ENCODE measurements around the gene PXDN. TPM values are rescaled to one million over a fixed set of nuclear protein-coding genes. Genes with fewer than 3 reads are reported as not detected.

PXDN gene
- total and polyA plus RNA-seq, 2 of the 4 experiments (the other 2 are of a cell fraction) = 153 to 332 TPM

GRCh38 chr2:1772471-1773267 is 28.4 kb upstream of the PXDN start:
- Histone ChIP-seq H3K79me1 (ENCODE audit: low read depth in 1 of 2, low read length in 2 of 2) (no peaks in the 10 kb centered on the region), H2AK9ac (replicated peaks; ENCODE audit: low read depth, low read length, poor library complexity) (no peak overlapping the region), H2BK15ac (ENCODE audit: low read depth, low read length) (no peak overlapping the region), H3K4ac (ENCODE audit: low read depth, low read length) (peak overlapping the region; percentile 27; the same call in 1 of the 2 replicates), H3K9ac (ENCODE audit: low read depth, low read length) (no peak overlapping the region), H4K20me1 (ENCODE audit: insufficient read depth, low read length) (no peaks in the 10 kb centered on the region; the same call in 1 of the 2 replicates), H2BK5ac (ENCODE audit: low read depth, low read length, poor library complexity, severe bottlenecking) (no peak overlapping the region), H3K9me3 (ENCODE audit: control insufficient read depth, insufficient read depth, low read length) (no peaks in the 10 kb centered on the region), H3K14ac (replicated peaks; ENCODE audit: low read depth, low read length) (no peak overlapping the region; the same call in 1 of the 2 replicates), H4K8ac (ENCODE audit: low read depth in 2 of 2, low read length in 2 of 2) (no peak overlapping the region), H3K4me3 (ENCODE audit: insufficient read depth, low read depth, low read length) (no peak overlapping the region), H2AFZ (replicated peaks; ENCODE audit: low read length, poor library complexity) (no peak overlapping the region), H4K5ac (ENCODE audit: low read depth, low read length) (no peak overlapping the region), H3K27me3 (ENCODE audit: control insufficient read depth, insufficient read depth, low read length) (no peaks in the 10 kb centered on the region; the same call in 1 of the 2 replicates), H3K56ac (ENCODE audit: extremely low read depth, insufficient read depth, low read length) (no peak overlapping the region), H3K23ac (ENCODE audit: low read depth, low read length) (peak overlapping the region; percentile 15; the same call in 1 of the 2 replicates), H3K9me1 (ENCODE audit: insufficient read depth, low read length) (no peaks in the 10 kb centered on the region), H3K27ac (ENCODE audit: insufficient read depth, low read length) (no peak overlapping the region), H3K36me3 (ENCODE audit: control insufficient read depth, insufficient read depth, low read length) (no peaks in the 10 kb centered on the region), H3K4me1 (ENCODE audit: control insufficient read depth, insufficient read depth, low read length) (no peaks in the 10 kb centered on the region), H4K91ac (ENCODE audit: insufficient read depth, low read depth, low read length) (peak overlapping the region; percentile 69), H2AK5ac (ENCODE audit: low read depth, low read length) (peak overlapping the region; percentile 15; the same call in 1 of the 2 replicates), H2BK120ac (ENCODE audit: low read depth, low read length) (peak overlapping the region; percentile 25; the same call in 1 of the 2 replicates), H3K18ac (ENCODE audit: low read depth, low read length) (no peak overlapping the region), H2BK20ac (ENCODE audit: low read depth, low read length) (peak overlapping the region; percentile 42), H3K4me2 (ENCODE audit: low read depth, low read length) (no peak overlapping the region)
- ATAC-seq (ENCODE audit: low read depth) = peak; percentile 59
- dilution Hi-C loops (cut with HindIII; ENCODE audit: low sequenced_read_pairs, unreplicated experiment) (no loop called here), intact Hi-C loops (cut with micrococcal nuclease) (no loop called here), in situ Hi-C loops (cut with MboI; ENCODE audit: low sequenced_read_pairs) (loop anchor here (25.0 kb wide), 1 partner anchor 185 kb away; no protein-coding TSS in a partner anchor)
- ChIA-PET CTCF (interaction anchor here (0.6 kb wide), 1 partner anchor 149 kb away, joined by 3 read pairs; no protein-coding TSS in a partner anchor), POLR2A (ENCODE audit: unreplicated experiment) (no interaction called here)
- WGBS, 2 experiments (ENCODE audit: extremely low coverage in 2 of 2, insufficient read length in 1 of 2) = no CpG with 5 or more reads among the region's 8 CpGs
- DNase-seq = no peak
- TF ChIP-seq SMC3 (IDR thresholded peaks at IDR 0.05; ENCODE audit: low read depth, low read length) (no peak), RFX5 (IDR thresholded peaks at IDR 0.05; ENCODE audit: low read depth, low read length) (no peak), MAZ (IDR thresholded peaks at IDR 0.05; ENCODE audit: borderline replicate concordance, low read depth, low read length) (no peak), CEBPB (IDR thresholded peaks at IDR 0.05; ENCODE audit: low read depth, low read length) (no peak), USF2 (IDR thresholded peaks at IDR 0.05; ENCODE audit: low read depth, low read length) (no peak), NFE2L2 (IDR thresholded peaks at IDR 0.05; ENCODE audit: low read depth, low read length) (no peak), POLR2A (IDR thresholded peaks at IDR 0.05; ENCODE audit: low read depth, low read length) (no peak), BHLHE40 (IDR thresholded peaks at IDR 0.05; ENCODE audit: low read depth, low read length) (no peak), FOS (IDR thresholded peaks at IDR 0.05; ENCODE audit: low read depth, low read length) (no peak), MAFK (IDR thresholded peaks at IDR 0.05; ENCODE audit: low read depth, low read length) (no peak)
- TF ChIP-seq, protein P1, sequence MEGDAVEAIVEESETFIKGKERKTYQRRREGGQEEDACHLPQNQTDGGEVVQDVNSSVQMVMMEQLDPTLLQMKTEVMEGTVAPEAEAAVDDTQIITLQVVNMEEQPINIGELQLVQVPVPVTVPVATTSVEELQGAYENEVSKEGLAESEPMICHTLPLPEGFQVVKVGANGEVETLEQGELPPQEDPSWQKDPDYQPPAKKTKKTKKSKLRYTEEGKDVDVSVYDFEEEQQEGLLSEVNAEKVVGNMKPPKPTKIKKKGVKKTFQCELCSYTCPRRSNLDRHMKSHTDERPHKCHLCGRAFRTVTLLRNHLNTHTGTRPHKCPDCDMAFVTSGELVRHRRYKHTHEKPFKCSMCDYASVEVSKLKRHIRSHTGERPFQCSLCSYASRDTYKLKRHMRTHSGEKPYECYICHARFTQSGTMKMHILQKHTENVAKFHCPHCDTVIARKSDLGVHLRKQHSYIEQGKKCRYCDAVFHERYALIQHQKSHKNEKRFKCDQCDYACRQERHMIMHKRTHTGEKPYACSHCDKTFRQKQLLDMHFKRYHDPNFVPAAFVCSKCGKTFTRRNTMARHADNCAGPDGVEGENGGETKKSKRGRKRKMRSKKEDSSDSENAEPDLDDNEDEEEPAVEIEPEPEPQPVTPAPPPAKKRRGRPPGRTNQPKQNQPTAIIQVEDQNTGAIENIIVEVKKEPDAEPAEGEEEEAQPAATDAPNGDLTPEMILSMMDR (conservative IDR thresholded peaks at IDR 0.05; ENCODE audit: low read depth, low read length) = no peak
- BruUV-seq (replicated peaks) = no TSS peak
